Activated T-helper 1 cell treated with Interleukin-2 at 50 U/mL for 16 hours (primary cell): Measurements from ENCODE around the gene BYSL.
"Not testable (repeated sequence)": the region's sequence is repeated elsewhere in the genome, so short reads cannot be mapped to it uniquely, and the experiment has no call there.

Experiments used
- DNase-seq: peaks from one replicate; pipeline ENCODE4 v3.0.0-alpha.2; 2020; ENCODE audit warnings: low read depth

The BYSL gene

DNA sequence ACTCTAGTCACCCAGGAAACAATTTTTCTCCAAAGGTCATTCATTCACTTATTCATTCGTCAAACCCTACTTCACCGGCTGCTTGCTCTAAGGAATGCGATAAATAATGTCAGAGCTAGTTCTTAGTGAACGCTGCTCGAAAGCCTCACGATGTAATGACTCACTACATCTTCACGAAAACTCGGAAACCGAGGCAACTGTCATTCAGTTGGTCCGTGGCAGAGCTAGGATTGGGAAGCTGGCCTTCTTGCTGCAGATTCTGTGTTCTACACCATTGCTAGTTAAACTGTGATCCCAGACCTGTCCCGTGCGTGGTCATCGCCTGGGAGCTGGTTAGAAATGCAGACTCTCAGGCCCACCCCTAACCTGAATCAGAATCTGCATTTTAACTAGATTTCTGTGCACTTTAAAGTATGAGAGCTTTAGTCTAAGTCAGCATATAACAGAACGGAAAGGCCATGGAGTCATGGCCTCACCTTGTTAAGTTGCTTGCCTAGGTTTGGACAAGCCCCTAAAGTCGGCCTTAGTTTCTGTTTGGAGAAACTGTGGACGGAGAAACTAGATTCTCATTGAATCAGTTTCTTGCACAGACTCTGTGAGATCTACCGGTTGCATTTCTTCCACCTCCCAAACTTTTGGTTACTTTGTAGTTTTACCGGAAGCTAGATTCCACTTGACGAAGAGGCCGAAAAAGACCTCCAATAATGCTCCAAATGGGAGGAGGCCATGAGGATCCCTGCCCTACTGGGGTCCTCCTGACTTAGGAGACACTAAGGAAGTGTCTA lies 21.0 kb downstream of the BYSL start:
- DNase-seq: no peak

DNA sequence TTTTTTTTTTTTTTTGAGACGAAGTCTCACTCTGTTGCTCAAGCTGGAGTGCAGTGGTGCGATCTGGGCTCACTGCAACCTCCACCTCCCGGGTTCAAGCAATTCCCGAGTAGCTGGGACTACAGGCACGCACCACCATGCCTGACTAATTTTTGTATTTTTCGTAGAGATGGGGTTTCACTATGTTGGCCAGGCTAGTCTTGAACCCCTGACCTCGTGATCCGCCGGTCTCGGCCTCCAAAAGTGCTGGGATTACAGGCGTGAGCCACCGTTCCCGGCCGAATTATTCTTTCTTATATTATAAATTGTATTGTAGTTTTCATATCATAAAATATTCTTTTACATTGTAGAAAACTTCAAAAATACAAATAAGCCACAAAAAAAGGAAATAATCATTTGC lies 21.6 kb downstream of the BYSL start:
- DNase-seq: not testable (repeated sequence)

GRCh38 chr6:41943456-41943855 lies 22.2 kb downstream of the BYSL start:
- no peak for DNase-seq

DNA sequence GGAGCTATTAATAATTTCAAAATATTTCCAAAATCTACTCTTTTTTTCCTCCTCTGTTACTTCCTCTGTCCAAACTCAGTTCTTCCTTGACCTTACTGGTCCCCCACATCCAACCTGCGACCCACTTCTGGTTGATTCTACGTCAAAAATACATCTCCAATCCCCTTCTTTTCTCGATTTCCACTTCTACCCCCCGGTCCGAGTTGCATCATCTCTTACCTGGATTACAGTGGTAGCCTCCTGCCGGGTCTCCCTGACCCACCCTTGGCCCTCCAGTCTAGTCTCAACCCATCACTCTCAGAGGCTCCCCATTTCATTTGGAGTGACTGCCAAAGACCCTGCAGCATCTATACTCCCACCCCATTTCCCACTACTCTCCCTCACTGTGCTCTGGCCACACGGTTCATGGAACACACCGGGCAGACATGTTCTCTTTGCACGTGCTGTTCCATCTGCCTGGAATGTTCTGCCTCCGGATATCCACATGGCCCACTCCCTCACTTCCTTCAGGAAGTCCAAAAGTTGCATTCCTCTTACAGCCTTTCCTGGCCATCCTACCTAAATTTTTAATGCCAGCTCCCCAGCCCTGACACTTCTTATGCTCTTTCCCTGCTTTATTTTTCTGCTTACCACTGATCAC lies 26.4 kb downstream of the BYSL start:
- DNase-seq: no peak

- no peak for DNase-seq
Observed at GRCh38 chr6:41954668-41955067, 33.4 kb downstream of the BYSL start.

DNA sequence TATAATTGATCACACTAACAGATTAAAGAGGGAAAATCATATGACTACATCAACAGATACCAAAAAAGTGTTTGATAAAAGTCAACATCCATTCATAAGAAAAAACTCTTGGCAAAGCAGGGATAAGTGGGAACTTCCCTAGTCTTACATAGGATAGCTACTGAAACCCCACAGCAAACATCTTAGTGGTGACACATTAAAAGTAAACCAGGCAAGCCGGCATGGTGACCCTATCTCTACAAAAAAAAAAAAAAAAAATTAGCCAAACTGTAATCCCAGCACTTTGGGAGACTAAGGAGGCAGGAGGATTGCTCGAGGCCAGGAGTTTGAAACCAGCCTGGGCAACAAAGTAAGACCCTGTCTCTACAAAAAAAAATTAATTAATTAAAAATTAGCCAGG lies 34.1 kb downstream of the BYSL start:
- DNase-seq: no peak

GRCh38 chr6:41957117-41957516 lies 35.8 kb downstream of the BYSL start:
- DNase-seq: no peak

DNA sequence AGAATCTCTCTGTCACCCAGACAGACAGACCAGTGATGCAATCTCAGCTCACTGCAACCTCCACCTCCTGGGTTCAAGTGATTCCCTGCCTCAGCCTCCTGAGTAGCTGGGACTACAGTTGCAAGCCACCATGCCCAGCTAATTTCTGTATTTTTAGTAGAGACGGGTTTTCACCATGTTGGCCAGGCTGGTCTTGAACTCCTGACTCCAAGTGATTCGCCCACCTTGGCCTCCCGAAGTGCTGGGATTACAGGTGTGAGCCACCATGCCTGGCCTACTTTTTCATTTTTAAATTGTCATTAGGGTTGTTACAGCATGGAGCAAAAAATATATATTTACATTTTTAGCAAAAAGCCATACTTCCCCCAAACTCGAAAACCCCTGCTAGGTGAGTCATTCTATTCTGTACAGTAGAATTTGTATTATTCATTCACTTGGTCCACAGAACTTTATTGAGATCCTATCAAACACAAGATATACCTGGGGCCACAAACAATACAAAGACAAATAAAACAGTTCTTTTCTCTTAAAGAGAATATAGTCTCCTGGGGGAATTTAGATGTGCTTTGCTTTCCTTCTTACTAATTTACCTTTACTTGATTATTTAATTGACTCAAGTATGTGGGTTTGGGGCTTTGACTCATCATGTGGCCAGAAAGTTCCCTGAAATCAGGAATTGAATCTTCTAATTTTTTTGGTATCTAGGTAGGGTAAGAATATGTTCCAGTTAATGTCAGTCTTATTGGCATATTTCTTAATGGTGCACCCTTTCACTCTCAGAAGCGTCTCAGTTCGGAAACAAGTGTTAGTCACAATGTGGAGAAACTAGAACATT lies 36.9 kb downstream of the BYSL start:
- no peak for DNase-seq

GRCh38 chr6:41960028-41960427 lies 38.7 kb downstream of the BYSL start:
- DNase-seq: no peak

GRCh38 chr6:41963371-41963770 lies 42.1 kb downstream of the BYSL start:
- no peak for DNase-seq

DNA sequence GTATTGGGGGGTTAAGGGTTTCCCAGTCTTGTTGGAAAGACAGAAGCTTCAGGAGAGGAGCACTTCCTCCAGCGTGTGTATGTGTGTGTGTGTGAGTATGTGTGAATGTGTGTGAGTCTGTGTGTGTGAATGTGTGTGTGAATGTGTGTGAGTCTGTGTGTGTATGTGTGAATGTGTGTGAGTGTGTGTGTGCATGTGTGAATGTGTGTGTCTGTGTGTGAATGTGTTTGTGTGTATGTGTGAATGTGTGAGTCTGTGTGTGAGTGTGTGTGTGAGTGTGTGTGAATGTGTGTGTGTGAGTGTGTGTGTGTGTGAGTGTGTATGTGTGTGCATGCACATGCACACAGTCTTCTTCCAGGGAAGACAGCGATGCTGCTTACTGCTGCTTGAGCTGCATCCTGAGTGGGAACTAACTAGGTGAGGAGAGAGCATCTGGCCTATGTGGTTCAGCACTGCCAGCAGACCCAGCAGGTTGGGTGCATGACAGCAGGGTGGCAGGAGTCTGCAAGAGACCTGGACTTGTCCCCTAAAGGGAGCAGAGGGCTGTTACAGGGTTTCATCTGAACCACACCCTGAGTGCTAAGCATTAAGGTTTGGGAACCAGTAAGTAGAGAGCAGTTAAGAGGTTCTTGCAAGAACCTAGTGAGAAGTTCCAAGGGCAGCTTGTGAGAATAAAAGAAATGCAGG lies 43.0 kb downstream of the BYSL start:
- DNase-seq: no peak

- DNase-seq: no peak
Observed at GRCh38 chr6:41965429-41966213, 44.3 kb downstream of the BYSL start.

GRCh38 chr6:41966214-41966920 lies 45.1 kb downstream of the BYSL start:
- no peak for DNase-seq

DNA sequence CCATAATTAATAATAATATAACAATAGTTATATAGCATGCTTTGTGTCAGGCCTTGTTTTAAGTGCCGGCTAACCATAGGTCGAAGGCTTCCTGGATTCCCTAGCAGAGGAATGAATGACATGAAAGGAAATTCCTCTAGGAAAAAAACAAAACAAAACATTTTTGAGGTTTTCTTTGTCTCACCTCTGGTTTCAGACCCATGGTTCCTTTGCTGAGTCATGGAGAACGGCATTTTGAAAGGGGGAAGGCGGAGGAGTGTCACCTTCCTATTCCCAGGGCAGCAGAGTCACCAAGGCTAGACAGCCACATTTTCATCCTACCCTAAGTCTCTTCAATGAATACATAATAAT lies 45.6 kb downstream of the BYSL start:
- no peak for DNase-seq

DNA sequence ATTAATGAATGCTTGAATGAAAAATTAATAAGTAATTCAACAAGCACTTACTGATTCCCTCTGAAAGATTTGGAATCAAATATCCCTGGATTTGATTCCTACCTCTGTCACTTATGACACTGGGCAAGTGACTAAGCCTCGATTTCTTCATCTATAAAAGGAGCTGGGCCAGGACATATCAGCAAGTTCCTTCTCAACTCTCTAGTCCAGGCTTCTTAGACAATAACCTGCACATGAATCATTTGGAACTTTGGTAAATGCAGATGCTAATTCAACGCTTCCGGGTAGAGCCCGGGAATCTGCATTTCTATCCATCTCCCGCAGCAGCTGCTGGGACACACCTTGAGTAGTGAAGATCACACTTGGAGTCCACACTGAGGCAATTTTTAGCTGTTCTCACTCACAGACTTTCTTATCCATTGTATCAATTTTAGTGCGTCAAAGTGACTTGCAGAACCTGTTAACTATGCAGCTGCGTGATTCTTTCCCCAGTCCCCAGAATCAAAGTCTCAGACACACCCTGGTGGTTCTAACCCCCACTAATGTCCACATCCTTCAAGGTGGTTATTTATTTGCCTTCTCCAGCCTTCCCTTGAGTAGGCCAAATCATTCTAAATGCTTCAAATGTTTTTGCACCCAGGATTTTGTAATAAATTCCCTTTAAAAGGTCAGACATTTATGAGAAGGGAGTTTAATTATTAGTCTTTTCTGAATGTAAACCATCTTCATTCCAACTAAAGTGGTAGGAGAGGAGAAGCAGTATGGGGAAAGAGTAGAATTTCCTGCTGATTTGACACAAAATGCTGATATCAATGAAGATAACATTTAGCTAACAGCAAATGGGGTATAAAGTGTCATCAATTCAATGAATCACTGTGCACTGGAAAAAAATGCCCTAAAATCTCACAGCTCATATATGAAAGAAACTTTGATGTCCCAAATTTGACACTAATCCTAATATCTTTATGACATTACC lies 46.3 kb downstream of the BYSL start:
- no peak for DNase-seq

DNA sequence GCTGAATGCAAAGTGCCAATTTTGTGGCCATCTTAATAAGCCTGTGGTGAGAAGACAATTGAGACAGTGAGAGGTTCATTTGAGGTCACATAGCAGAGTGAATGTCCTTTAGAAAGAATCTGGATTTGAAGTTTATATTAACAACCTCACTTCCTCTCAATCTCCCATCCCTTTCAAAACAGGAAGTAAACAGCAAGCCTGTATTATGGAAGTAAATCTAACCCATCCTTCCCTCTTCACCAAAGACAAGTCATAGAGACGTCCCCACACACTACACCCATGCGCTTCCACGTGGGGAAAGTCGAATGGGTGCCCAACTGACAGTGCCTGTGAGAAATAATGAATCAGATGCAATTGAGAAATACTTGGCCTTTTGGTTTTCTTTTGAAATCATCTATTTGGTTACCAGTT lies 49.1 kb downstream of the BYSL start:
- no peak for DNase-seq

GRCh38 chr6:41972826-41973225 lies 51.5 kb downstream of the BYSL start:
- no peak for DNase-seq

- no peak for DNase-seq
Observed at GRCh38 chr6:41974281-41974825, 53.1 kb downstream of the BYSL start.

DNA sequence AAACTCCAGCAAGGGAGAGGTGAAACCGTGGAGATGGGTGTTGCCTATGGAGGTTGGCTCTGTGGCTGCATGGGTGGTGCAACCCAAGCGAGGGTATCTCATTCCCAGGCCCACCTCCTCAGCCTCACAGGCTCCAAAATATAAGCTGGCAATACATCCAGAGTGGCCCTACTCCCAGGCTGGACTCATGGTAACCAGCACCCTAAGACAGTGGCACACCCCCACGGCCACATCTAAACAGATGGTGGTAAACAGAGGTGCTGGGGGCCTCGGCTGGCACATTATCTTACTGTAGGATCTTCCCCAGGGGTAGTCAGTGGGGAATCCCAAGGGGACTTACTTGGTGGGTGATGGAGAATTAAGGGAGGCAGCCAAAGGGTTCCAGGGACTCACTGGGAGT lies 54.0 kb downstream of the BYSL start:
- no peak for DNase-seq
